Head of caudate nucleus (tissue), 42 donors: ENCODE measurements around the gene TMEM131L.
"Not testable (repeated sequence)": the region's sequence is repeated elsewhere in the genome, so short reads cannot be mapped to it uniquely, and the experiment has no call there.

ENCODE experiments used
- DNase-seq, 42 donors: peaks; one replicate each; pipeline versions ENCODE4 v3.0.0 to v3.0.0-alpha.2; 2020 to 2021; ENCODE audit warnings: mixed read lengths in 7 of 42
- intact Hi-C: fragments of 100-400 bp; cut with DNase I; formaldehyde crosslinking; loops from one replicate; pipeline ENCODE4 v1.15.0; 2022

The TMEM131L gene

DNA sequence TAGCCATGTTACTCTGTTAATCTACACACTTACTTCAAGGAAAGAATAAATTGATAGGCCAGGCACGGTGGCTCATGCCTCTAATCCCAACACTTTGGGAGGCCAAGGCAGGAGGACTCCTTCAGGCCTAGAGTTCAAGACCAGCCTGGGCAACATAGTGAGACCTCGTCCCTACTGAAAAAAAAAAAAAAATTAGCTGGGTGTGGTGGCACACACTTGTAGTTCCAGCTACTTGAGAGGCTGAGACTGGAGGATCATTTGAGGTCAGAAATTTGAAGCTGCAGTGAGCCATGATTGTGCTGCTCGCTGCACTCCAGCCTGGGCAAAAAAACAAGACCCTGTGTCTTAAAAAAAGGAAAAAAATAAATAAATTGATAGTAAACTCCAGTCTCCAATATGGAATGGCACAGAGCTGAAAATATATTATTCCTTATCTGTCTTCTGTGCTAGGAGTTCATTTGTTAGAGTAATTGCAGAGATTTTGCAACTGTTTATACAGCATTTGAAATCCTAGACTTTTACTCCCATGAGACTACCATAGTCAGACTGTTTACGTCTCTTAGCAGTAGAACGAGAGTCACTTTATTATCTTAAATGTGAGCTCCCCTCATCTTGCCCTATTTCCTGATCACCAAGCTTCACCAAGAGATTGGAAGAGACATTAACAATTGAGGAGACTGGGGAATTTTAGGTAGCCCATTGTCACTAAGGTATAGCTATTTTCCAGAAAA, 18.8 kb upstream of the TMEM131L start:
- no peak for DNase-seq
- intact Hi-C loops: no loop called here

GRCh38 chr4:153448003-153448731, 18.0 kb upstream of the TMEM131L start:
- no peak for DNase-seq
- intact Hi-C loops: no loop called here

- intact Hi-C loops: no loop called here
- DNase-seq: no peak
Observed at GRCh38 chr4:153449338-153449737, 16.8 kb upstream of the TMEM131L start.

GRCh38 chr4:153450544-153450917, 15.6 kb upstream of the TMEM131L start:
- intact Hi-C loops: no loop called here

DNA sequence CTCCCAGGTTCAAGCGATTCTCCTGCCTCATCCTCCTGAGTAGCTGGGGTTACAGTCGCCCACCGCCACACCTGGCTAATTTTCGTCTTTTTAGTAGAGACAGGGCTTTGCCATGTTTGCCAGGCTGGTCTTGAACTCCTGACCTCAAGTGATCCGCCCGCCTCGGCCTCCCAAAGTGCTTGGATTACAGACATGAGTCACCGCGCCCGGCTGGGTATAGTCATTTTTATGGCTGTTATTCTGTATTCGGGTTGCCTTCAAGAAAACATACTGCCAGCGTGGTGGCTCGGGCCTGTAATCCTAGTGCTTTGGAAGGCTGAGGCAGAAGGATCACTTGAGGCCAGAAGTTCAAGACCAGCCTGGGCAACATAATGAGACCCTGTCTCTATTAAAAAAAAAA, 15.0 kb upstream of the TMEM131L start:
- DNase-seq, intact Hi-C loops: not testable (repeated sequence)

More at GRCh38 chr4:153450544-153450917, 15.6 kb upstream of the TMEM131L start:
- no peak for DNase-seq

GRCh38 chr4:153451911-153452657, 14.1 kb upstream of the TMEM131L start:
- intact Hi-C loops: no loop called here
- DNase-seq: peak in 2 of 42 donors; percentile 23 to 32

- no peak for DNase-seq
- intact Hi-C loops: no loop called here
Observed at GRCh38 chr4:153452658-153453378, 13.3 kb upstream of the TMEM131L start.

DNA sequence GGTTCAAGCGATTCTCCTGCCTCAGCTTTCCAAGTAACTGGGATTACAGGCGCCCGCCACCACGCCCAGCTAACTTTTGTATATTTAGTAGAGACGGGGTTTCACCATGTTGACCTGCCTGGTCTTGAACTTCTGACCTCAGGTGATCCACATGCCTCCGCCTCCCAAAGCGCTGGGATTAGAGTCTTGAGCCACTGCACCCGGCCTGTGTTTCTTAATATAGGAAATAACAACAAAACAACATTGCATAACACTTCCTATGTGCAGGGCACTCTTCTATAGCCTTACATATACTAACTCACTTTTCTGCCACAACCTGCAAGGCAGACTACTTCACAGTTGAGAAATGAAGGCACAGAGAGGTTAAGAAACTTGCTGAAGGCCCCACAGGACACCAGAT, 12.8 kb upstream of the TMEM131L start:
- DNase-seq: no peak
- intact Hi-C loops: no loop called here

DNA sequence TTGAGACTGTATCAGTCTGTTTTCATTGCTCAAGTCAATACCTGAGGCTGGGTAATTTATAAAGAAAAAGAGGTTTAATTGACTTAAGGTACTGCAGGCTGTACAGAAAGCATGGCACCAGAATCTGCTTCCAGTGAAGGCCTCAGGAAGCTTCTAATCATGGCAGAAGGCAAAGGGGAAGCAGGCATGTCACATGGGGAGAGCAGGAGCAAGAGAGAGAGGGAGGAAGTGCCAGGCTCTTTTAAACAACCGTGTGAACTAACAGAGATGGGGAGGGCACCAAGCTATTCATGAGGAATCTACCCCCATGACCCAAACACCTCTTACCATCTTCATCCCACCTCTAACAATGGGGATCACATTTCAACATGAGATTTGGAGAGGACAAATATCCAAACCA, 7.2 kb upstream of the TMEM131L start:
- intact Hi-C loops: no loop called here

DNA sequence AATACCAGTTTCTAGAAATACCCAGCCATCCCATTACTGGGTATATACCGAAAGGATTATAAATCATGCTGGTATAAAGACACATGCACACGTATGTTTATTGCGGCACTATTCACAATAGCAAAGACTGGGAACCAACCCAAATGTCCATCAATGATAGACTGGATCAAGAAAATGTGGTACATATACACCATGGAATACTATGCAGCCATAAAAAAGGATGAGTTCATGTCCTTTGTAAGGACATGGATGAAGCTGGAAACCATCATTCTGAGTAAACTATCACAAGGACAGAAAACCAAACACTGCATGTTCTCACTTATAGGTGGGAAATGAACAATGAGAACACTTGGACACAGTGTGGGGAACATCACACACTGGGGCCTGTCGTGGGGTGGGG, 4.6 kb upstream of the TMEM131L start:
- intact Hi-C loops, DNase-seq: not testable (repeated sequence)

More for the DNA sequence above, 7.2 kb upstream of the TMEM131L start:
- no peak for DNase-seq

DNA sequence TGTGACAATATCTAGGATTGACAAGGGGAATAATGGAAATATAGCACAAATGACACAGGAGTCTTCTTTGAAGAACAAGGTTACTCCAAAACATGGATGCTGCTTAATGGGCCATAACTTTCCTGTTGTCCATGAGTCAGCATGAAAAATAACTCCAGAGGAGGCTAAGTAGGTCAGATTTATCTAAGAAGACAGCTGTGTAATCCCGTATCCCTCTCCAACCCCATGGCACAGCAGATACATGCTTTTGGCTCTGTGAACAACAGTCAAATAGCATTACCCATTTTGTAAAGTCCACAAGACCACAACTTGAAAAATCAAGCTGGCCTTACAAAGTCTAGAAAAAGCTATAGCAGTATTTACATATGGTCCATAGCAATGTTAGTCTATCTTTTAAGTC, 2.1 kb upstream of the TMEM131L start:
- no peak for DNase-seq
- intact Hi-C loops: no loop called here

DNA sequence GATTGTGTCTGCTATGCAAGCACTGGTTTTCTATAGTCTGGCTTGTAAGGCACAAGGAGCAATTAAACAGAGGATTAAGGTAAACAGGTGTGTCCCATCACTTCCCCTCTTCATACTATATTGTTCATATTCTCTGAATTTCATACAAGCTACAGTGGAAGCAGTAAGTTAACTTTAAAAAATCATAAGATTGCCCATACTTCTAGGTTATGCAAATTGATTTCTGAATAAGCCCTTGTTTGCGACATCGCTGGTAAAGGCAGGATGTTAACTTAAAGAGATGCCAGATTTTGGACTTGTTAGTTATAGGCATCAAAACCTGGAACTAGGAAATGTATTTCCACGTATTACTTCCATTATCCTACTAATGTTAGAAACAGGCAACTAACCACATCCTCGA, 1.0 kb upstream of the TMEM131L start:
- DNase-seq: no peak

DNA sequence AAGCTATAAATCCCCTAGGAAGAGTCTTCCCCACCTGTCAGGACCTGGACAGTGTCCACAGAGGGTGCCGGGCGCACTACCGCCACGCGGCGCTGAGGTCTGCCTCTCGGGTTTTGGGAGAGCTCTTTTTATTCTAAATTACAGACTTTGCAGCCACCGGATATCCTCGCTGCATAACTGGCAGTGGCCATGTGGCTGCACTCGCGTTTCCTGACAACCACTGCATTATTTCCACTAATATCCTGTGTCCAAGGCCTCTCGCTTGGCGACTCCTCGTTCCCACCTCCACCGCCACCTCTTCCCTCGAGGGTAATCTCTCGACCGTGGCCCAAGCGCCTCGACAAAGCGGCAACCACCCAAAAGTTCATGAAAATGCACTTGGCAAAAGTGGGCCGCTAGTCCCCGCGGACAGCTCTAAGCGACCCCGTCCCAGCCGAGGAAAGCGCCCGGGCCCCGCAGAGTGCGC, 512 bp upstream of the TMEM131L start:
- peak in 35 of 42 donors; percentile 24 to 76 (median 45) for DNase-seq
- intact Hi-C loops: loop anchor here (5.0 kb wide), 1 partner anchor 92 kb away; no protein-coding TSS in a partner anchor

More for the DNA sequence above, 1.0 kb upstream of the TMEM131L start:
- intact Hi-C loops: loop anchor here (5.0 kb wide), 1 partner anchor 92 kb away; no protein-coding TSS in a partner anchor

GRCh38 chr4:153466949-153467896, 1.1 kb downstream of the TMEM131L start:
- DNase-seq: peak in 26 of 42 donors; percentile 16 to 57 (median 34)

DNA sequence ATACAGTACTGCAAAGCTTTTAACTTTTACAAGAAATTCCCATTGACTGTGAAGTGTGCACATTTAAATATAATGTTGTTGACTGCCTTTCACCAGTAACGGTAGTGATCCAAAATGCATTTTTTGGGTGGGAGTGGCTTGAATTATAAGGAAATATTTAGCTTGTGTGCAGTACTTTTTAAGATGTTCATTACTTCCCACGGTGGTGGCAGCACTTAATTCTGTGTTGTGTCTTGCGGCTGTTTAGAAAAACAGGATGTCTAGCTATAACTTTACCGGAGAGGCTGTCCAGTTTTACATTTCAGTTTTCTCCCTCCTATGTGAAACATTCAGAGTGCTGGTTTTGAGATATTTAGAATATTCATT, 1.7 kb downstream of the TMEM131L start:
- intact Hi-C loops: loop anchor here (5.0 kb wide), 1 partner anchor 89 kb away; no protein-coding TSS in a partner anchor
- no peak for DNase-seq

More at GRCh38 chr4:153466949-153467896, 1.1 kb downstream of the TMEM131L start:
- intact Hi-C loops: loop anchor here (5.0 kb wide), 1 partner anchor 90 kb away; no protein-coding TSS in a partner anchor

DNA sequence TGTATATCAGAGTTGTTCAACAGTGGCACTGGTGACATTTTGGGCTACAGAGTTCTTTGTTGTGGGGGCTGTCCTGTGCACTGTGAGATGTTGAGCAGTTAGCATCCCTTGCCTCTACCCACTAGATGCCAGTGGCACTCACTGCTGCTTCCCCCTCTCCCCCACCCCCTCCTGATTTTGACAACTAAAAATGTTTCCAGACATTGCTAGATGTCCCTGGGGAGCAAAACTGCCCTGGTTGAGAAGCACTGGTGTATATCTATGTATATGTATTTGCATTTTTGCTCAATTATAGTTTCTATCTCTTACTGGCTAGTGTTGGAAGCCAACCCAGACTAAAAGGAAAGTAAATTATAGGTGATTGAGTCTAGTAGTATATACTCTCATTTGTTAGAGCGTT, 2.4 kb downstream of the TMEM131L start:
- intact Hi-C loops: loop anchor here (5.0 kb wide), 1 partner anchor 89 kb away; no protein-coding TSS in a partner anchor

DNA sequence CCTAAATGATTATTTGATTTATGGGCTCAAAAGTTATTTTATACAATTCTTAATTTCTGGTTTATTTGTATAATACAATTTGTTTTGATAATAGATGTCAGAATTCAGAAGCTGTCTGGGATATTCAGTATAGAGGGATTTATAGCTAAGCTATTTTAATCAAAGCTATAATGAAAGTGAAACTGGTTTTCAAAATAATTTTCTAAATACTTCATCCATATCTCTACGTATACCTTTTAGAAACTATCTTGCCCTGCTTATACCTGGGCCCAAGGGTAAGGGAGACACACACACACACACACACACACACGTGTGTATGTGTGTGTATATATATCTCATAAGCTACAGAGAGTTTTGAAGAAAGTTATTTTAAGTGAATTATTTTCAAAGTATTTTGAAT, 2.9 kb downstream of the TMEM131L start:
- intact Hi-C loops: loop anchor here (5.0 kb wide), 1 partner anchor 88 kb away; no protein-coding TSS in a partner anchor
- DNase-seq: no peak

More for the DNA sequence above, 2.4 kb downstream of the TMEM131L start:
- DNase-seq: peak in 3 of 42 donors; percentile 14 to 42 (median 24)
